ENCODE measurements around the gene CLIC5. TPM values are rescaled to one million over a fixed set of nuclear protein-coding genes. Genes with fewer than 3 reads are reported as not detected.

CLIC5 gene
- total RNA-seq, 4 donors from 2014 or later: under 0.01 to 5.1 (median 1.5) TPM

GRCh38 chr6:46016063-46016608, 476 bp upstream of the CLIC5 start:
- H3K27me3 ChIP-seq: peaks cover 0 to 7% of the 10 kb centered on the region in 2 donors
- no peaks in the 10 kb centered on the region for H3K36me3 ChIP-seq
- H3K27ac ChIP-seq: peak overlapping the region in 1 of 2 donors; percentile 1
- intact Hi-C loops (cut with DNase I; ENCODE audit: low total_unique reads): no loop called here
- no peak for TF ChIP-seq CTCF (IDR thresholded peaks at IDR 0.05)
- TF ChIP-seq POLR2A (IDR thresholded peaks at IDR 0.05): no peak
- no peaks in the 10 kb centered on the region for H3K4me1 ChIP-seq
- peak overlapping the region in 1 of 2 donors; percentile 31 for H3K4me3 ChIP-seq
- no peak for DNase-seq
- H3K9me3 ChIP-seq: no peaks in the 10 kb centered on the region

- intact Hi-C loops (cut with DNase I; ENCODE audit: low total_unique reads): no loop called here
- H3K36me3 ChIP-seq: no peaks in the 10 kb centered on the region
- H3K4me1 ChIP-seq: no peaks in the 10 kb centered on the region
- TF ChIP-seq CTCF (IDR thresholded peaks at IDR 0.05) (no peak), POLR2A (IDR thresholded peaks at IDR 0.05) (no peak)
- peak overlapping the region; percentile 25 to 31 for H3K4me3 ChIP-seq
- no peaks in the 10 kb centered on the region for H3K9me3 ChIP-seq
- peaks cover 0 to 7% of the 10 kb centered on the region in 2 donors for H3K27me3 ChIP-seq
- H3K27ac ChIP-seq: no peak overlapping the region
- DNase-seq: no peak
These were observed 1.0 kb downstream of the CLIC5 start for GRCh38 chr6:46014511-46015118.

GRCh38 chr6:46014046-46014445, 1.6 kb downstream of the CLIC5 start:
- Histone ChIP-seq H3K36me3 (no peaks in the 10 kb centered on the region), H3K27me3 (peaks cover 0 to 7% of the 10 kb centered on the region in 2 donors), H3K4me3 (no peak overlapping the region), H3K4me1 (no peaks in the 10 kb centered on the region), H3K27ac (no peak overlapping the region), H3K9me3 (no peaks in the 10 kb centered on the region)
- TF ChIP-seq POLR2A (IDR thresholded peaks at IDR 0.05) (no peak), CTCF (IDR thresholded peaks at IDR 0.05) (no peak)
- intact Hi-C loops (cut with DNase I; ENCODE audit: low total_unique reads): no loop called here
- no peak for DNase-seq

- H3K27ac ChIP-seq: no peak overlapping the region
These were observed 2.0 kb downstream of the CLIC5 start for GRCh38 chr6:46013639-46014038.

More at GRCh38 chr6:46013639-46014038, 2.0 kb downstream of the CLIC5 start:
- DNase-seq: no peak
- Histone ChIP-seq H3K9me3 (no peaks in the 10 kb centered on the region), H3K27me3 (peaks cover 0 to 7% of the 10 kb centered on the region in 2 donors), H3K36me3 (no peaks in the 10 kb centered on the region), H3K4me1 (no peaks in the 10 kb centered on the region), H3K4me3 (no peak overlapping the region)
- intact Hi-C loops (cut with DNase I; ENCODE audit: low total_unique reads): no loop called here
- TF ChIP-seq CTCF (IDR thresholded peaks at IDR 0.05) (no peak), POLR2A (IDR thresholded peaks at IDR 0.05) (no peak)
